Measurements from ENCODE around the gene ABHD13.

The ABHD13 gene

DNA sequence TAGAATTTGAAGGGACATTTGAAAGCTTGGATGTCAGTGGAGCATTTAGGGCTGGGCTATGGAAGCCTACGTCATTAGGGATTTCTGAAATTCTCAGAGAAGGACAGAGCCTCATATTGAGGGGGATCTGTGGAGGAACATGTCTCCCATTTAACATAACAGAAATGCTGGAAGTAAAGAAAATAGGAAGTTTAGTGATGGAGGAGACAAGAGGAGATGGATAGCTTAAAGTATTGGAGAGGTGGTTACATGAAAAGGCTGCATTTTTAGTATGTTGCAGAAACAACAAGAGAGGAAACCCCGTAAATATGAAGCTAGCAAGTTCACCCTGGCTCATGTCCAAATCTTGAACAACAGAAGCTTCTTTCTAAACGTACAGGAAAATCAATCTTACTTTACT is 27.3 kb upstream of the ABHD13 start:
- H3K27ac ChIP-seq, result no peak overlapping the region

DNA sequence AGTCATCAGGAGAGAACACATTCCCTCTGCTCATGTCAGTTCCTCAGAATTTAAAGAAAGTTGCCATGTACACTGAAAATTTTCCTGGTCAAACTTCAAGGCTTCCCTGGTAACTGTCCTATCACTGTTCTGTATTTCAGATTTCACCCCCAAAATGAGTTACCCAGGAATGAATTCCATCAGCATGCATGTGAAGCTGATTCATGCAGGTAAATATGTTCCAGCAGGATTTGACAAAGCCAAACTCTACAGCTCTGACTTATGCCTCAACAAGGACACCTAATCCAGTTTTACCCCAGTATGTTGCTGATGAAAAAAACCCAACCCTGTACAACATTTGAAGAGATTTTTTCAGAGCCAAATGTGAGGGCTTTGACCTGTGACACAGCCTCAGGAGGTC is 24.4 kb upstream of the ABHD13 start:
- TF ChIP-seq, protein P1, sequence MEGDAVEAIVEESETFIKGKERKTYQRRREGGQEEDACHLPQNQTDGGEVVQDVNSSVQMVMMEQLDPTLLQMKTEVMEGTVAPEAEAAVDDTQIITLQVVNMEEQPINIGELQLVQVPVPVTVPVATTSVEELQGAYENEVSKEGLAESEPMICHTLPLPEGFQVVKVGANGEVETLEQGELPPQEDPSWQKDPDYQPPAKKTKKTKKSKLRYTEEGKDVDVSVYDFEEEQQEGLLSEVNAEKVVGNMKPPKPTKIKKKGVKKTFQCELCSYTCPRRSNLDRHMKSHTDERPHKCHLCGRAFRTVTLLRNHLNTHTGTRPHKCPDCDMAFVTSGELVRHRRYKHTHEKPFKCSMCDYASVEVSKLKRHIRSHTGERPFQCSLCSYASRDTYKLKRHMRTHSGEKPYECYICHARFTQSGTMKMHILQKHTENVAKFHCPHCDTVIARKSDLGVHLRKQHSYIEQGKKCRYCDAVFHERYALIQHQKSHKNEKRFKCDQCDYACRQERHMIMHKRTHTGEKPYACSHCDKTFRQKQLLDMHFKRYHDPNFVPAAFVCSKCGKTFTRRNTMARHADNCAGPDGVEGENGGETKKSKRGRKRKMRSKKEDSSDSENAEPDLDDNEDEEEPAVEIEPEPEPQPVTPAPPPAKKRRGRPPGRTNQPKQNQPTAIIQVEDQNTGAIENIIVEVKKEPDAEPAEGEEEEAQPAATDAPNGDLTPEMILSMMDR (IDR thresholded peaks at IDR 0.05), result no peak
- no peak for TF ChIP-seq ZFX (IDR thresholded peaks at IDR 0.05; ENCODE audit: borderline replicate concordance)
- H3K27ac ChIP-seq, result no peak overlapping the region

More for the DNA sequence above, 27.3 kb upstream of the ABHD13 start:
- TF ChIP-seq, protein P1 (IDR thresholded peaks at IDR 0.05), result no peak
- TF ChIP-seq ZFX (IDR thresholded peaks at IDR 0.05; ENCODE audit: borderline replicate concordance), result no peak

DNA sequence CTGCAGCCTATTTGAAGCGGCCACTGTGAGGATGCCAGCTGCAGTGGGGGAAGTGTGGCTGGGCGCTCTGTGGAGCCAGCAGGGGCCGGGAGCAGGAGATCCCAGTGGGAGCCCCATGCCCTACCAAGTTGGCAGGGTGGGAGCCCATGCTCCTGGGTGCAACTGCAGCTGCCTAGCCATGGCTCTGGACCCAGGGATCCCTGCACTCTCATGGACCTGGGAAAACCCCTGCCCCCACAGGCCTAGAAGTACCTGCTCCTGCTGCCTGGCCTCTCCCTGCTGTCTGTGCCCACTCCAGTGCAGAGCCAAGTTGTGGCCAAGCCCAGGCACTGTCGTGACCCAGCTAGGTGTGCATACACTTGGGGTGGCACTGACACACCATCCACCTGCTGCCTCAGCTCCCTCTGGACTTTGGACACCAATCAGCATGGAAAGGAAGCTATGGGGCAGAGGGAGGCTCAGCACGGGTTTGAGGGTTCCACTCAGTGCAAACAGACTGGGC is 23.7 kb upstream of the ABHD13 start:
- TF ChIP-seq, protein P1 (IDR thresholded peaks at IDR 0.05), result no peak
- TF ChIP-seq ZFX (IDR thresholded peaks at IDR 0.05; ENCODE audit: borderline replicate concordance), result no peak
- no peak overlapping the region for H3K27ac ChIP-seq

DNA sequence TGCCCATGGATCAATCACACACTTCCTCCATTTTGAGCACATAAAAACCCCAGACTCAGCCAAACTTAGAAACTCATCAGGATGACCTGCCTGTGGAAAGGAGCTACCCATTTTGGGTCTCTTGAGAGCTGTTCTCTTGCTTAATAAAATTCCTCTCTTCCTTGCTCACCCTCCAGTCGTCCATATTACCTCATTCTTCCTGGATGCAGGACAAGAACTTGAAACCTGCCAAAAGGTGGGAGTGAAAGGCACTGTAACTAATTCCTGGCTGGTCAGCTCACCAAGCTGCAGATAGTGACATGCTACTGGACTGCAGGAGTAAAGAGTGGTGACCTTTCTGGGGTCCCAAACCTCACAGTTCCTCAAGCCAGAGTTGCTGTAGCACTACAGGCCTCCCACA is 23.0 kb upstream of the ABHD13 start:
- no peak overlapping the region for H3K27ac ChIP-seq
- TF ChIP-seq ZFX (IDR thresholded peaks at IDR 0.05; ENCODE audit: borderline replicate concordance), result no peak
- TF ChIP-seq, protein P1 (IDR thresholded peaks at IDR 0.05), result no peak

DNA sequence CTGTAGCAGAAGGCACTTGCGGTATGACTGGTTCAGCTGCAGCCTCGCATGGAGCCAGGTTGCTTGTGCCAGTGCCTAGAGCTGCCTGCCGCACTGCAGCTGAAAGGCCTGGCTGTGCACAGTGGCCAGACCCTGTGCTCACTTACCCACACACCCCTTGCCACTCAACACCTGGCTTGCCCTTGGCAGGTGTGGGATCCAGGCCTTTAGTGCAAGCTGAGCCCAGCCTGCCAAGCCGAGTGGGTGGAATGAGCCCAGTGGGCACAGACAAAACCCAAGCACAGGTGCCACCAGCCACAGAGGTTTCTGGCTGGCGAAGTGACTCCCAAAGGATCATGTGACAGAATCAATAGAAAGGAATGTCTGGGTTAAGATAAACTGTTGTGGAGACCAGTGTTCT is 22.3 kb upstream of the ABHD13 start:
- TF ChIP-seq, protein P1 (IDR thresholded peaks at IDR 0.05), result no peak
- no peak for TF ChIP-seq ZFX (IDR thresholded peaks at IDR 0.05; ENCODE audit: borderline replicate concordance)
- no peak overlapping the region for H3K27ac ChIP-seq

DNA sequence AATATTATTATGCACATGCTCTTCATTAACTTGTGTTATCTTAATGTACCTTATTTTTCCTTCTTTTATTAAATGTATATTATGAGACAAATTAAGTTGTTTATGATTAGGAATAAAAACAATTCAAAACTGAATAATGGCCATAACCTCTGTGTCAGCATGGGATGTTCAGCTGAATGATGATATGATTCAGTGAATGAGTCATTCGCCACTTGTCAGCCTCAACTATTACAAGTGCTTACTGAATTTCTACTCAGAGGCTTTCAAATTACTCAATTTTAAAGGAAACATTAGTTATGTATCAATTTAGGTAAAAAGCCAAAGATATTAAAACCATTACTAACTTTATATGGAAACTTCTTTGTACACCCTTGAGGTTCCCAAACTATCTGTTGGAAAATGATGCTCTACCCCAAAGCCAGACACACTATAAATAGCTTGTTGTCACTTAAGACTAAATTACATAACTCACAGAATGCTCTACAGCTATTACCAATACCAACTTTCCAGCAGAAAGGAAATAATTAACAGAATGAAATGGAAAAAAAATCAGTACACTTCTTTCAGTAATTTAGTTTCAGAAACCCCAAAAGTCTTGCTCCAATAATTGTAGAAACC is 17.3 kb upstream of the ABHD13 start:
- TF ChIP-seq ZFX (IDR thresholded peaks at IDR 0.05; ENCODE audit: borderline replicate concordance), result no peak
- TF ChIP-seq, protein P1 (IDR thresholded peaks at IDR 0.05), result no peak
- H3K27ac ChIP-seq, result no peak overlapping the region

DNA sequence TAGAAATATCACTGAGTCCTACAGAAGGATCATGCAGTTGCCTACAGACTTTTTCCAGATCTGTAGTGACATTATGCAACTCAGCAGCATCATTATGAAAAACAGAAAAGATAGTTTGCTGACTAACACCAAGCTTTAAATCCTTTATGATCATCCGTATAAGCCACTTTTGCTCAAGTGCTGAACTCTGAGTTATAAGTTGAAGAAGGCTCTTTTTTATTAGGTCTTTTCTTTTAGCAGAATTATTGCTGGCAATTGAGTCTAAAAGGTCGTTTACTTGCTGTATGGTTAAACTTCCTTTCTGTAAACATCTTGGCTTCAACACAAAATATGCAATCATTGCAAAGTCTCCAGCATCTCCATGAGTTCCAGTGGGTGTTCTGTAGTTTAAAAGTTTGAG is 7.6 kb upstream of the ABHD13 start:
- TF ChIP-seq, protein P1 (IDR thresholded peaks at IDR 0.05), result no peak
- no peak for TF ChIP-seq ZFX (IDR thresholded peaks at IDR 0.05; ENCODE audit: borderline replicate concordance)
- H3K27ac ChIP-seq, result no peak overlapping the region
